ENCODE data around the gene SLC13A5.

DNA sequence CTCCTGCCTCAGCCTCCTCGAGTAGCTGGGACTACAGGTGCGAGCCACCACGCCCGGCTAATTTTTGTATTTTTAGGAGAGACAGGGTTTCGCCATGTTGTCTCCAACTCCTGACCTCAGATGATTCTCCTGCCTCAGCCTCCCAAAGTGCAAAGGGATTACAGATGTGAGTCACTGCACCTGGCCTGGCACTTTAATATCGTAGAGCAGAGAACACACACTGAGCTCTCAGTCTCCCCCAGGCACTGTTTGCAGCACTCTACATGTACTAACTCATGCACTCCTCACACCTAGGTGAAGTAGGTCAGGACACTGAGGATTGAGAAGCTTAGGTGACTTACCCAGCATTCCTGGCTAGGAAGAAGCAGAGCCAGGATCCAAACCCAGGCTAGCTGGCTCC is 46.6 kb downstream of the SLC13A5 start:
- TF ChIP-seq EZH2 (IDR thresholded peaks at IDR 0.05; ENCODE audit: low read length, unreplicated experiment) (no peak), CTCF (conservative IDR thresholded peaks at IDR 0.05; ENCODE audit: low read depth, low read length) (no peak)

Measured in PC-3 (cell line).